HG03103 (cell line): ENCODE data around the gene ZNF776.
"Not testable (repeated sequence)": the region's sequence is repeated elsewhere in the genome, so short reads cannot be mapped to it uniquely, and the experiment has no call there.

ENCODE experiments used
- ATAC-seq: cut with Tn5 transposase; IDR thresholded peaks from one replicate; pipeline ENCODE4 v1.9.1; 2021; ENCODE audit warnings: low read depth; ENCODE audit not compliant: unreplicated experiment

ZNF776 gene

DNA sequence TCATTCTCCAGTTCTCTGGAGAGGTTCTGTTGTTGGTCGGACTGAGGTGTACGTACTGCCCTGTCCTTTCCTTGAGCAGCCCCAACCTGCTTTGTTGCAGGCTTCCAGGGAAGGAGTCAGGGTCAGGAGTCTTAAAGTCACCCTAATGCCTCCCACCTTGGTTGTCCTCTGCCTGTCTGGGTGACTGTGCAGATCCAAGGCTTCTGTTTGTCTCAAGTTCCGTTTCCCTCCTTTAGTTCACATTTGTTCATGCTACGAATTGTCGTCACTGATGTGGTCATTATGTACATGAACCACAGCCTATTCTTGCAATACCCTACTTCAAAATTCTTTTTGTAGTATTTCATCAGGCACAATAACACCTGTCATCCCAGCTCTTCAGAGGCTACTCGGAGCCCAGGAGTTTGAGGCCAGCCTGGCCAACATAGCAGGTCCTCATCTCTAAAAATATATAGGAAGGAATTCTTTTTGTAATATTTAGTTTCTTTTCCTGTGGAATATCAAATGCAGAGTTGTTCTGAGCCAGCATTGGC, 30.2 kb downstream of the ZNF776 start:
- no peak for ATAC-seq

DNA sequence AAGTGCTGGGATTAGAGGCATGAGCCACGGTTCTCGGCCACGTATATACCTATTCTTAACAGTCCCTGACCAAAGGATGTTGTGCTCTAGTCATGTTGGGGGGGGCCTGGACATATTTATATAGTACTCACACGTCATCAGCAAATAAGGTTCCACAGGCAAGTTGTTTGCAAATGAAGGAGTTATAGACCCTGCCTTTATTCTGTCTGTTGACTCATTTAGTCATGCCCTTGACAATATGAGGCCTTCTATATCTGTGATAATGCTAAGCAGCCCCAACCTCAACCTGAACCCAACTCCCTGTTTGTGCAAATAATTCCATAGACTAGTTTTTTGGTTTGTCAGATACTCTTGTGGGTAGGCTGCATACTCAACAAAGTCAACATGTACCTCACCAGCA, 31.7 kb downstream of the ZNF776 start:
- ATAC-seq: no peak

DNA sequence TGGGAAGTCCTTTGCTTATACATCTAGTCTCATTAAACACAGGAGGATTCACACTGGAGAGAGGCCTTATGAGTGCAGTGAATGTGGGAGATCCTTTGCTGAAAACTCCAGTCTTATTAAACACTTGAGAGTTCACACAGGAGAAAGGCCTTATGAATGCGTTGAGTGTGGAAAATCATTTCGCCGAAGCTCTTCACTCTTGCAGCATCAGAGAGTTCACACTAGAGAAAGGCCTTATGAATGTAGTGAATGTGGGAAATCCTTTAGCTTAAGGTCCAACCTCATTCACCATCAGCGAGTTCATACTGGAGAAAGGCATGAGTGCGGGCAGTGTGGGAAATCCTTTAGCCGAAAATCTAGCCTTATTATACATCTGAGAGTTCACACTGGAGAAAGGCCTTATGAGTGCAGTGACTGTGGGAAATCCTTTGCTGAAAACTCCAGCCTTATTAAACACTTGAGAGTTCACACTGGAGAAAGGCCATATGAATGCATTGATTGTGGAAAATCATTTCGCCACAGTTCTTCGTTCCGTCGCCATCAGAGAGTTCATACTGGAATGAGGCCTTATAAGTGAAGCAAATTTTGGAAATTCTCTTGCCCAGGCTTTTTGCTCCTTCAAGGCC, 32.7 kb downstream of the ZNF776 start:
- no peak for ATAC-seq

DNA sequence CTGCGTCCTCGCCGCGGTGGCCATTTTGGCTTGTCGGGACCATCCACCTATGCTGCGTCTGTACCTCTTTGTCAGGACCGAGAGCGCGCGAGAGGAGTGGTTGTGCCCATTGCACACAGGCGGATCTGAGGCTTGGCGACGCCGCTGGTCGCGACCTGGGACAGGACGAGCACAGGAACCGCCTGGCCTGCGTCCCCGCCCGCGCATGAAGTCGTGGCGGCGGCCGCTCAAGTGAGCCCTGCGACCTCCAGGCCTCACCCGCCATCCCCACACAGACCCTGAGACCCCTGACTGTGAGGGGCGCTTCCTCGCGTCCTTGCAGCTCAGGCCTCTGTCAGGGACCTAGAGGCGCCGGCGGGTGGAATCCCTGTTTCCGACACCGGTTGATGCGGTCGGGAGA, 39.7 kb downstream of the ZNF776 start:
- ATAC-seq: no peak

DNA sequence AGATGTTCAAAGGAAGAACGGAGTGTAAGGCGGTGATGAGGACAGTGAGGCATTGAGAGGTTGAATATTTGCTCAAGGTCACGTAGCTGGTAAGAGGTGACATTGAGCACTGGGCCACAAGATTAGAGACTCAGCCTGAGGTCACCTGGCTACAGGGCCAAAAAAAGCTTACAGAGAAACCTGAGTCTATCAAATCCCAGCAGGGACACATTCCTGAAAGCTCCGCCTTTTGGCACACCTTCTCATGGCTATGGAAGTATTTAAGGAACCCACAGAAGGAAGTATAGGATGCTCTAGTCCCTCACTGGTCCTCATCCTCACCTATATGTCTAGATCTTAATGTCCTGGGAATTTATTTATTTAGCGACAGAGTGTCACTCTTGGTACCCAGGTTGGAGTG, 40.3 kb downstream of the ZNF776 start:
- no peak for ATAC-seq

DNA sequence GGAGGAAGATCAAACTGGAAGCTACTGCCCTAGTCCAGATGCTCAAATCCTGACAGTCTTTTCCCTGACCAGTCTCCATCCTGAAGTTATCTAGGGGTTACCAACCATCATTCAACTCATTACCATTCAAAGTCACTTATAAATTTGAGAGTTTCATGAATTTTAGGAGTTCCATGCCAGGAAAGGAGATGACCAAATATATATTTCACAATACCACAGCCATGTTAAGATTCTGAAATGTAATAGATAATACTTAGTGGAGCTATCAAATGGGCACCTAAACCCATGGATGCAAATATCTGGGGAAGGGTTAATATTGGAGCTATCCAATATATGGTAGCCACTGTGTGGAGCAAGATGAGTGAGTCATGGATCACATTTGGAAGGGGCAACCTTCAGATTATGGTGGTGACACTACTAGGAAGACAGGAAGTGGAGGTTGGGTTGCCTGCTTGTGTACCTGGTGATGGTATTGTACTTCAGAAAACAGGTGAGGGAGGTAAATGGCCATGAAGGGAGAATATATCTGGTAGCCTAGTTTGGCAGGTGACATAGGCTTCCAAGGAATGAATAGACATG, 41.6 kb downstream of the ZNF776 start:
- no peak for ATAC-seq

DNA sequence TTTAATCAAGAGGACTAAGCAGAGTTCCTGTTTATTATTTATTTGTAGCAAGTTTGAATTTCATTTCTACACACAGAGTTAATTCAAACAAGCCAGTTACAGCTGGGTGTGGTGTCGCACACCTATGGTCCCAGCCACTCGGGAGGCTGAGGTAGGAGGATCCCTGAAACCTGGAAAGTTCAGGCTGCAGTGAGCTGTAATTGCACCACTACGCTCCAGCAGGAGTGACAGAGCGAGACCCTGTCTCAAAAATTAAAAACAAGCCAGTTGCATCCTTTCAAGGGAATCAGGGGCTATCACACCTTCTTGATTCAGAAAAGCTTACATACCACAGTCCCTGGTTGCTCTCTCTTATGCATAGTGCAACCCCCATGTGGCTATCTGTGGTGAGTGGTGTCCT, 42.7 kb downstream of the ZNF776 start:
- no peak for ATAC-seq

DNA sequence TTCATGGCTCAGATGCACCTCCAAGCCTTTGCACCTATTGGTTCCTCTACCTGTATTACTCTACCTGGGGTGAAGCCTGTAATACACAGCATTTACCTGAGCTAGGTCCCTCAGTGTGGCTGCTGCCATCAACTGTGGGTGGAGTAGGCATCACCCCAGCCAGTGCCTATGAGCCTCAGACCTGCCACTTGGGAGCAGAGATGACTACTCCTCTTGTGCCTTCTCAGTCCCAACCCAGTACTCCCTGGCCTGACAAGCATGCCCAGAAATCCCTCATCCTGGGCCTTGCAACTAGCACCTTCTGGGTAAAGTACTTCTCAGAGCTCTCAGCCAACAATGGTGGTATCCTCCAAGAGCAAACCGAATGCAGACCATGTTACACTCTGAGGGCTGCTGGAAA, 50.0 kb downstream of the ZNF776 start:
- not testable (repeated sequence) for ATAC-seq

DNA sequence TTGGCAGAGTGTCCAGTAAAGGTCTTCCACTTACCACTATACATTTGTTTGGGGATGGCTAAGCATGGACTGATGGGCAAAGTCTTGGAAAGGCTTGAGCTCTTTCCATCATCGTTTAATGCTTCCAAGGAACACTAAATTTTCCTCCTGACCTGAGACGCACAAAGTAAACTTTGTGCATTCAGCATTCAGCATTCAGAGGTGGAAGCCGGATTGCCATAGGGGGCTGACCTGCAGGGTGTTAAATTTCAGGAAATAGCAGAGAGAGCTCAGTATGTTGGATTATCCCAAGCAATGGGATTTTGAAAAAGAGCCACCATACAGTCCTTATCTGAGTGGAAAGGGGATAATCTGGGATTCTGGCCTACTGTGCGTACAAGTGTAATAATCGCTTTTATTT, 54.1 kb downstream of the ZNF776 start:
- no peak for ATAC-seq

DNA sequence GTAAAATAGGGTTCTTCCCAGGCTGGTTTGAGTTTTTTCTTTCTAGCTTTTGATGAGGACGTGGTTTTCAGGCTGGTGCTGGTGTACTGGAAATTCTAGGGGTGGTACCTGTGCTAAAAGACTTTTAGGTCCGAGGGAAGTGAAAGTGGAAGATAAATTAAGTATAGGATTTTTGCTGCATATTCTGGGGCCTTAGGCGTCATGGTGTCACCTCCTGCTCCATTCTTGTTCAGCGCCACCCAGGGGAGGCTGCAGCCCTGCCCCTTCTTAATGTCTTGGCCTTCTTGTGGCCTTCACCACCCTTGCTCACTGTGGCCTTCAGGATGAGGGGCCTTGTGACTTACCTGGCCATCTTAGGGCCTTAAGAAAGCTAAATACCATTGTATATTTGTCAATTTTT, 55.7 kb downstream of the ZNF776 start:
- ATAC-seq: no peak

DNA sequence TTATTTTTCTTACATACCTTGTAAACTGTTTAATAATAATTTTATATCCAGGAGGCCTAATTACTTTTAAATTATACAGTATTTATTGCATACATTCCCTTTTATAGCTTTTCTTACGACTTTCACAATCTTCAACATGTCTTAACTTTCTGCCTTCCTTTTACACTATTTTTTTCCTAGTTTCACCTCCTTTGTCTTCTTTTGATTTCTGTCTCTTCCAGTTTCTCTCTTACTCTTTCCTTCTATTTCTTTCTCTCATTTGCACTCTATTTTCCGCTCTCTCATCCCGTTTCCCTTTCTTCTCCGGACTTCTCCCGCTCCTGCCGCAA, 56.6 kb downstream of the ZNF776 start:
- ATAC-seq: no peak

DNA sequence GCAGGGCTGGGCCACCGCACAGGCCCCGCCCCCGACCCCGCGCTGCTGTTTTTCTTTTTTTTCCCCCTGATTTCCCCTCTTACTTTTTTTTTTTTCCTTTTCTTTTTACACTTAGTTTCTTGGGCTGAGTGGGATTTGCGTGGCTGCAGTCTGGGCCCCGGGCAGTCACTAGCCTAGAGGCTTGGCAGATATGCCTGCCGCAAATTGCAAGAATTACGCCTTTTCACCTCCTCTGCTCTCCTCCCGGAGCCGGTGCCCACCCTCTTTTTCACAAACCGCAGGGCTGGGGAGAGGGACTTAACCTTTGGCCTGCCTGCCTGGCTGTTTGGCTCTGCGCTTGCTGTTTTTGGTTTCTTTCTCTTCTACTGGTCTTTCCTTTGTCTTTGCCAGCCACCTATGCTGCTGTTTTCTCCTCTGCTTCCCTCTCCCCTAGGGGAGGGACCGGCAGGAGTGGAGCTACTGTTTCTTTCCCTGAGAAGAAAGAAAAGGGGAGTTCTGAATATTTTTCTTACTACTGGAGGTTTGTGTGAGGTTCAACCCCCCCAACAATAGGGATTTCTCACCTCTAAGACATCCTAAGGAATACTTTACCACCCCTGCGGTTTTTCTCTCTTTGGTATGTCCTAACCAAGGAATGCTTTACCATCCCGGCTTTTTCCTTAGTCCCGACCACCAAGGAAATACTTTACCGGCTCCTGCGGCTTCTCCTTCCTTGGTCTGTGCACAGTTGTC, 57.1 kb downstream of the ZNF776 start:
- no peak for ATAC-seq

DNA sequence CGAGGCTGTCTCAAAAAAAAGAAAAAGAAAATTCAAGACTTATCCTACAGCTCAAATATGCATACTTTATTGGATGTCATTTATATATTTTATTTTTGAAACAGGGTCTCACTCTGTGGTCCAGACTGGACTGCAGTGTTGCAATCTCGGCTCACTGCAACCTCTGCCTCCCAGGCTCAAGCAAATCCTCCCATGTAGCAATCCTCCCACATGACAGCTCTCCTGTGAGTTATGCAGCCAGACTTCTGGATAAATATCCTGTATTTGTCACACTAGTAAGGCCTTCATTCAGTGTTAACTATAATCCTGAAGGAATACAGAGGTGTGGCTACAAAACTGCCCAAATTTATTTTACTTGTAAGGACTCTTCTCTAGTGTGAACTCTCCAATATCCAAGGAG, 60.9 kb downstream of the ZNF776 start:
- ATAC-seq: no peak
